Measurements from ENCODE around the gene SORCS1.

DNA sequence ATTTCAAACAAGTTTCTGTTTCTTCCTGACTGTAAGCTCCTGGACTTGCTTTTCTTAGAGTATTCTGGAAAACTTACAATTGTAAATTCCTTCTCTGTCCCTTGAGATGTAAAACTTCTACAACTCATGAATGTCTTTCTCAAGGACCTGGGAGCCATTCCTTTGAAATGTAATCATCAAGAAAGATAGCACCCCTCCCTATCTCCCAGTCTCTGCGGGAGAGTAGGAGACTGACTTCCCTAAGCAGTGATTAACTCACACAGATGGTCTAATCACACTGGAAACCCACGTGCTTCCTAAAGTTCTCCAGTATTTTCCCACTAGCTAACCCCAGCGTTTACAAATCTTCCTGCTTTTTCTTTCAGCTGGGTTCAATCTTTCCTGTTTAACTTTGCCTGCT lies 549.4 kb downstream of the SORCS1 start:
- TF ChIP-seq, protein P1, sequence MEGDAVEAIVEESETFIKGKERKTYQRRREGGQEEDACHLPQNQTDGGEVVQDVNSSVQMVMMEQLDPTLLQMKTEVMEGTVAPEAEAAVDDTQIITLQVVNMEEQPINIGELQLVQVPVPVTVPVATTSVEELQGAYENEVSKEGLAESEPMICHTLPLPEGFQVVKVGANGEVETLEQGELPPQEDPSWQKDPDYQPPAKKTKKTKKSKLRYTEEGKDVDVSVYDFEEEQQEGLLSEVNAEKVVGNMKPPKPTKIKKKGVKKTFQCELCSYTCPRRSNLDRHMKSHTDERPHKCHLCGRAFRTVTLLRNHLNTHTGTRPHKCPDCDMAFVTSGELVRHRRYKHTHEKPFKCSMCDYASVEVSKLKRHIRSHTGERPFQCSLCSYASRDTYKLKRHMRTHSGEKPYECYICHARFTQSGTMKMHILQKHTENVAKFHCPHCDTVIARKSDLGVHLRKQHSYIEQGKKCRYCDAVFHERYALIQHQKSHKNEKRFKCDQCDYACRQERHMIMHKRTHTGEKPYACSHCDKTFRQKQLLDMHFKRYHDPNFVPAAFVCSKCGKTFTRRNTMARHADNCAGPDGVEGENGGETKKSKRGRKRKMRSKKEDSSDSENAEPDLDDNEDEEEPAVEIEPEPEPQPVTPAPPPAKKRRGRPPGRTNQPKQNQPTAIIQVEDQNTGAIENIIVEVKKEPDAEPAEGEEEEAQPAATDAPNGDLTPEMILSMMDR (IDR thresholded peaks at IDR 0.05): no peak
- TF ChIP-seq POLR2A (IDR thresholded peaks at IDR 0.05): no peak
